Ramos (cell line): ENCODE measurements around the gene PARVB.

Experiments used
- in situ Hi-C: fragments of 300-500 bp; cut with MboI; formaldehyde crosslinking; loops from one replicate; pipeline ENCODE4 v1.14.3; 2022; ENCODE audit warnings: low sequenced_read_pairs; ENCODE audit not compliant: unreplicated experiment

The PARVB gene

GRCh38 chr22:44220727-44221680 is 196.9 kb downstream of the PARVB start:
- in situ Hi-C loops = no loop called here

- in situ Hi-C loops = no loop called here
Observed at GRCh38 chr22:44221710-44222475, 197.8 kb downstream of the PARVB start.
